Stimulated activated CD4-positive, alpha-beta T cell treated with anti-CD3 and anti-CD28 coated beads, Interleukin-4, amount 100 ng/mL, for 4 hours (primary cell): ENCODE measurements around the gene DGKD.

Experiments
- DNase-seq, 2 experiments: peaks; one replicate each; pipeline ENCODE4 v3.0.0-alpha.2; 2020

Gene DGKD

GRCh38 chr2:233448575-233448974 lies 94.3 kb downstream of the DGKD start:
- DNase-seq = no peak

GRCh38 chr2:233449081-233449901 lies 95.0 kb downstream of the DGKD start:
- DNase-seq = no peak

- no peak for DNase-seq
These were observed 95.9 kb downstream of the DGKD start for GRCh38 chr2:233449921-233450863.

GRCh38 chr2:233450864-233451575 lies 96.7 kb downstream of the DGKD start:
- DNase-seq = no peak

- no peak for DNase-seq
These were observed 97.7 kb downstream of the DGKD start for GRCh38 chr2:233451950-233452349.

GRCh38 chr2:233453111-233453915 lies 99.0 kb downstream of the DGKD start:
- no peak for DNase-seq

GRCh38 chr2:233453916-233454315 lies 99.6 kb downstream of the DGKD start:
- DNase-seq = no peak

- no peak for DNase-seq
These were observed 100.7 kb downstream of the DGKD start for GRCh38 chr2:233455006-233455405.

- DNase-seq = no peak
These were observed 101.2 kb downstream of the DGKD start for GRCh38 chr2:233455491-233455890.

- no peak for DNase-seq
These were observed 101.8 kb downstream of the DGKD start for GRCh38 chr2:233456111-233456510.

GRCh38 chr2:233456934-233457333 lies 102.6 kb downstream of the DGKD start:
- no peak for DNase-seq

GRCh38 chr2:233457356-233457755 lies 103.1 kb downstream of the DGKD start:
- DNase-seq = no peak

- no peak for DNase-seq
These were observed 103.8 kb downstream of the DGKD start for GRCh38 chr2:233458031-233458610.

- DNase-seq = no peak
These were observed 104.5 kb downstream of the DGKD start for GRCh38 chr2:233458826-233459225.

GRCh38 chr2:233459426-233459825 lies 105.1 kb downstream of the DGKD start:
- DNase-seq = no peak

GRCh38 chr2:233460726-233461441 lies 106.6 kb downstream of the DGKD start:
- no peak for DNase-seq

- DNase-seq = no peak
These were observed 107.2 kb downstream of the DGKD start for GRCh38 chr2:233461481-233461891.

GRCh38 chr2:233462202-233462785 lies 108.0 kb downstream of the DGKD start:
- no peak for DNase-seq

GRCh38 chr2:233462826-233463470 lies 108.7 kb downstream of the DGKD start:
- DNase-seq = no peak

GRCh38 chr2:233463586-233463985 lies 109.3 kb downstream of the DGKD start:
- no peak for DNase-seq
